Effector memory CD4-positive, alpha-beta T cell (primary cell): ENCODE data around the gene TAS2R46.
"Not testable (repeated sequence)": the region's sequence is repeated elsewhere in the genome, so short reads cannot be mapped to it uniquely, and the experiment has no call there.

Experiments
- DNase-seq, 3 donors: peaks; one replicate each; pipeline ENCODE4 v3.0.0-alpha.2; 2020
- H3K27ac ChIP-seq: 2 replicates; pipeline ENCODE4 v1.7.0; 2013; ENCODE audit warnings: mild to moderate bottlenecking, low read length, moderate library complexity; ENCODE audit not compliant: insufficient read depth, poor library complexity, severe bottlenecking
- H3K27me3 ChIP-seq: replicated peaks from 2 replicates; pipeline ENCODE4 v1.7.0; 2013; ENCODE audit warnings: mild to moderate bottlenecking, low read length; ENCODE audit not compliant: insufficient read depth, control insufficient read depth, poor library complexity, severe bottlenecking
- H3K36me3 ChIP-seq: 2 replicates; pipeline ENCODE4 v1.7.0; 2013; ENCODE audit warnings: mild to moderate bottlenecking, low read length, moderate library complexity; ENCODE audit not compliant: control insufficient read depth, insufficient read depth
- H3K4me1 ChIP-seq: 2 replicates; pipeline ENCODE4 v1.7.0; 2013; ENCODE audit warnings: low read length, mild to moderate bottlenecking; ENCODE audit not compliant: control insufficient read depth, insufficient read depth, poor library complexity, severe bottlenecking
- H3K4me3 ChIP-seq: 2 replicates; pipeline ENCODE4 v1.7.0; 2013; ENCODE audit warnings: low read length, low read depth, mild to moderate bottlenecking; ENCODE audit not compliant: insufficient read depth, poor library complexity, severe bottlenecking
- H3K9me3 ChIP-seq: 2 replicates; pipeline ENCODE4 v1.7.0; 2013; ENCODE audit warnings: mild to moderate bottlenecking, low read length, moderate library complexity; ENCODE audit not compliant: control insufficient read depth

Gene TAS2R46

DNA sequence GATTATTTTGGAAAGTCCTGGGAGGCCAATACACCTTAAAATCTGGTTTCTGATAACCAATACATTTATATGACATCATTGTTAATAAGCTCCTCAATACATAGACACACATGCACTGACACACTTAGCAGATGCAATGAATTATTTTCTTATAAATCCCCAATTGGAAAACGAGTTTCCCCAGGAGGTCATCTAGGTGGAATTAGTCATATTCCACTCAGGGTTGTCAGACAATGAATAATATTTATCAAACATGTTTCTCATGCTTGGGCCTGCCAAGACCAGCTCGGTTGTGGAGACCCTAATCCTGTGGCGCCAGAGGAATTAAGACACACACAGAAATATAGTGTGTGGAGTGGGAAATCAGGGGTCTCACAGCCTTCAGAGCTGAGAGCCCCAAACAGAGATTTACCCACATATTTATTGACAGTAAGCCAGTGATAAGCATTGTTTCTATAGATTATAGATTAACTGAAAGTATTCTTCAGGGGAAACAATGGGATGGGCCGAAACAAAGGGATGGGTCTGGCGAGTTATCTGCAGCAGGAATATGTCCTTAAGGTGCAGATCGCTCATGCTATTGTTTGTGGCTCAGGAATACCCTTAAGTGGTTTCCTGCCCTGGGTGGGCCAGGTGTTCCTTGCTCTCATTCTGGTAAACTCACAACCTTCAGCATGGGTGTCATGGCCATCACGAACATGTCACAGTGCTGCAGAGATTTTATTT, 12.1 kb downstream of the TAS2R46 start:
- H3K4me3 ChIP-seq, H3K36me3 ChIP-seq, H3K27me3 ChIP-seq, DNase-seq, H3K9me3 ChIP-seq, H3K4me1 ChIP-seq, H3K27ac ChIP-seq: not testable (repeated sequence)

- not testable (repeated sequence) for H3K27me3 ChIP-seq, H3K9me3 ChIP-seq, DNase-seq, H3K4me1 ChIP-seq, H3K36me3 ChIP-seq, H3K4me3 ChIP-seq, H3K27ac ChIP-seq
Measured at GRCh38 chr12:11041366-11041765, 20.7 kb downstream of the TAS2R46 start.

GRCh38 chr12:11040162-11040561, 21.9 kb downstream of the TAS2R46 start:
- no peak for DNase-seq

DNA sequence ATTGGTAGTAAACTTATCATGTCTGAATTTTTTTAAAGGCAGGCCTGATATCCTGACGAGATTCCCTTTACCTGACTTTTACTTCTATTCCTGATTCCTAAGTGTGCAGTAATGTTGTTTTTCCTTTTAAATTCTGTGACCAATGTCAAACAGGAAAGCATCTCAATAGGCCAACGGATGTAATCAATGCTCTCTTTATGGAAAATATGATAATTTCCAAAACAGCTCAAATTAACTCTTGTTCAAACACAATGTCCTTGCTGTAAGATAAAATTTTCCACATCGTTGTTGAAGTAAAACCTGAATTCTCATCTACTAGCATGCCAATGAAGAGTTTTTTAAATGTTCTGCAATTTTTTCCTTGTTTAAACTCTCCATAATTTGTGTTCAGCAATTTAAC, 22.9 kb downstream of the TAS2R46 start:
- Histone ChIP-seq H3K27ac (no peak overlapping the region), H3K4me3 (no peak overlapping the region), H3K36me3 (no peaks in the 10 kb centered on the region), H3K27me3 (no peaks in the 10 kb centered on the region), H3K9me3 (no peaks in the 10 kb centered on the region), H3K4me1 (no peaks in the 10 kb centered on the region)
- DNase-seq = no peak

More at GRCh38 chr12:11040162-11040561, 21.9 kb downstream of the TAS2R46 start:
- Histone ChIP-seq H3K36me3 (no peaks in the 10 kb centered on the region), H3K9me3 (no peaks in the 10 kb centered on the region), H3K27ac (no peak overlapping the region), H3K27me3 (no peaks in the 10 kb centered on the region), H3K4me1 (no peaks in the 10 kb centered on the region), H3K4me3 (no peak overlapping the region)

GRCh38 chr12:11033959-11034358, 28.1 kb downstream of the TAS2R46 start:
- not testable (repeated sequence) for H3K4me3 ChIP-seq, H3K27ac ChIP-seq, H3K27me3 ChIP-seq, DNase-seq, H3K9me3 ChIP-seq, H3K4me1 ChIP-seq, H3K36me3 ChIP-seq

- Histone ChIP-seq H3K4me3 (no peak within 1 kb of the TSS), H3K36me3 (peaks cover 3% of the 10 kb centered on the region), H3K4me1 (no peaks in the 10 kb centered on the region), H3K27ac (no peak within 1 kb of the TSS), H3K9me3 (no peaks in the 10 kb centered on the region), H3K27me3 (no peaks in the 10 kb centered on the region)
- DNase-seq = no peak
Measured at GRCh38 chr12:11031307-11031706, 30.8 kb downstream of the TAS2R46 start, which contains the start of gene TAS2R31. TAS2R31 (minus strand) TSS chr12:11031407; CDS start chr12:11031335, 72 bp downstream.

DNA sequence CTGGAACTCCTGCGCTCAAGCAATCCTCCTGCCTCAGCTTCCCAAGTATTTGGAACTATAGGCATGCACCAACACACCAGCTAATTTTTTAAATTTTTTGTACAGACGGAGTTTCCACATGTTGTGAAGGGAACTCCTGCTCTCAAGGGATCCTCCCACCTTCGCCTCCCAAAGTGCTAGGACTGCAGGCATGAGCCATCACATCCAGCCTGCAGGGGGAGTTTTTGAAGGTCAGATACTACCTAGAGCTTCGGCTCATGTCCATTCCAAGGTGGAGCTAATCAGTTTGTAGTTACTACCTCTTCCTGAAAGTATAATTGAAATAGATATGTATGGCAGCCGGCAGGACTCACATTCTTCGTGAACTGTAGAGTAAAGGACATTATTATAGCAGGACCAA, 36.0 kb downstream of the TAS2R46 start:
- H3K4me1 ChIP-seq = no peaks in the 10 kb centered on the region
- H3K27ac ChIP-seq = no peak overlapping the region
- H3K27me3 ChIP-seq = no peaks in the 10 kb centered on the region
- peaks cover 6% of the 10 kb centered on the region for H3K36me3 ChIP-seq
- no peak for DNase-seq
- H3K9me3 ChIP-seq = no peaks in the 10 kb centered on the region
- no peak overlapping the region for H3K4me3 ChIP-seq

GRCh38 chr12:11023387-11023786, 38.7 kb downstream of the TAS2R46 start:
- no peak for DNase-seq
- no peak overlapping the region for H3K27ac ChIP-seq
- H3K4me1 ChIP-seq = no peaks in the 10 kb centered on the region
- no peak overlapping the region for H3K4me3 ChIP-seq
- peaks cover 6% of the 10 kb centered on the region for H3K36me3 ChIP-seq
- no peaks in the 10 kb centered on the region for H3K27me3 ChIP-seq
- H3K9me3 ChIP-seq = no peaks in the 10 kb centered on the region

- Histone ChIP-seq H3K36me3 (peaks cover 6% of the 10 kb centered on the region), H3K27ac (no peak within 1 kb of the TSS), H3K27me3 (no peaks in the 10 kb centered on the region), H3K4me1 (no peaks in the 10 kb centered on the region), H3K9me3 (no peaks in the 10 kb centered on the region), H3K4me3 (no peak within 1 kb of the TSS)
- DNase-seq = no peak
Measured at GRCh38 chr12:11022520-11022919, 39.6 kb downstream of the TAS2R46 start, which contains the start of gene TAS2R19. TAS2R19 (minus strand) TSS chr12:11022620; CDS start chr12:11022571, 49 bp downstream.

GRCh38 chr12:11016937-11017336, 45.2 kb downstream of the TAS2R46 start:
- Histone ChIP-seq H3K27me3 (no peaks in the 10 kb centered on the region), H3K4me1 (no peaks in the 10 kb centered on the region), H3K9me3 (no peaks in the 10 kb centered on the region), H3K36me3 (no peaks in the 10 kb centered on the region), H3K27ac (no peak overlapping the region), H3K4me3 (no peak overlapping the region)
- DNase-seq = no peak
